K562 (cell line): ENCODE results near the gene C10orf71.

Experiments
- BMI1 ChIP-seq: fragments of 150-350 bp; IDR thresholded peaks from 2 replicates; pipeline ENCODE4 v1.6.1; 2014; ENCODE audit warnings: low read length
- BRF1 ChIP-seq: IDR thresholded peaks from 3 replicates; pipeline ENCODE4 v1.6.1; 2011; ENCODE audit warnings: borderline replicate concordance, mild to moderate bottlenecking; ENCODE audit not compliant: insufficient read length; ENCODE audit errors: extremely low read depth
- CTCF ChIP-seq, 3 experiments: IDR thresholded peaks in 2 of 3; conservative IDR thresholded peaks in 1 of 3; 2 replicates each; pipeline ENCODE4 v1.5.1; 2011 to 2012; ENCODE audit warnings: low read length in 3 of 3, mild to moderate bottlenecking in 3 of 3, control low read depth in 2 of 3, improper control_type of control experiment in 1 of 3, inconsistent platforms in 1 of 3, low read depth in 1 of 3, mixed read lengths in 1 of 3, moderate library complexity in 1 of 3; ENCODE audit not compliant: insufficient read depth in 2 of 3
- EZH2 ChIP-seq: IDR thresholded peaks from 2 replicates; pipeline ENCODE4 v1.6.1; 2012; ENCODE audit warnings: low read depth, mild to moderate bottlenecking, inconsistent platforms, low read length, borderline replicate concordance
- HCFC1 ChIP-seq: IDR thresholded peaks from 2 replicates; pipeline ENCODE4 v1.6.1; 2012; ENCODE audit warnings: low read depth, low read length, improper control_type of control experiment
- KLF13 ChIP-seq: fragments of 450-650 bp; IDR thresholded peaks from 2 replicates; pipeline ENCODE4 v1.6.1; 2016; ENCODE audit warnings: missing genetic modification characterization, low read depth, mild to moderate bottlenecking, missing compliant biosample characterization, moderate library complexity, borderline replicate concordance
- NR3C1 ChIP-seq: sonication (generic); formaldehyde crosslinking; IDR thresholded peaks from 2 replicates; pipeline ENCODE4 v1.8.1; 2022; ENCODE audit warnings: missing genetic modification reagents
- POLR2A ChIP-seq: fragments of 450-650 bp; conservative IDR thresholded peaks from 2 replicates; pipeline ENCODE4 v1.6.1; 2016
- RNF2 ChIP-seq: sonication (generic); IDR thresholded peaks from 2 replicates; pipeline ENCODE4 v1.6.1; 2016
- TRIM24 ChIP-seq, 2 experiments: fragments of 450-650 bp; IDR thresholded peaks; 2 replicates each; pipeline ENCODE4 v1.6.1; 2016
- ZBTB8A ChIP-seq: fragments of 450-650 bp; IDR thresholded peaks from 2 replicates; pipeline ENCODE4 v1.6.1; 2018; ENCODE audit warnings: mild to moderate bottlenecking, moderate library complexity; ENCODE audit not compliant: partially characterized antibody

GRCh38 chr10:49324711-49325110 is 25.7 kb downstream of the C10orf71 start:
- TF ChIP-seq CTCF (IDR thresholded peaks at IDR 0.05 in 2 of 3, conservative IDR thresholded peaks at IDR 0.05 in 1 of 3; ENCODE audit: insufficient read depth in 2 of 3, low read depth in 1 of 3, low read length in 3 of 3): peak in 2 of 3 experiments; percentile 24 to 35; a peak in 1 of 6 replicates
- TF ChIP-seq ZBTB8A: no peak
- TF ChIP-seq EZH2: no peak
- TF ChIP-seq NR3C1 (CRISPR knock-in tag): no peak
- TF ChIP-seq POLR2A: no peak
- TF ChIP-seq RNF2: no peak
- TF ChIP-seq BRF1: no peak
- no peak for TF ChIP-seq TRIM24 (IDR thresholded peaks at IDR 0.05)
- TF ChIP-seq HCFC1: no peak
- TF ChIP-seq KLF13 (tag): no peak
- no peak for TF ChIP-seq BMI1
